Measurements from ENCODE around the gene MC4R.

Gene MC4R

DNA sequence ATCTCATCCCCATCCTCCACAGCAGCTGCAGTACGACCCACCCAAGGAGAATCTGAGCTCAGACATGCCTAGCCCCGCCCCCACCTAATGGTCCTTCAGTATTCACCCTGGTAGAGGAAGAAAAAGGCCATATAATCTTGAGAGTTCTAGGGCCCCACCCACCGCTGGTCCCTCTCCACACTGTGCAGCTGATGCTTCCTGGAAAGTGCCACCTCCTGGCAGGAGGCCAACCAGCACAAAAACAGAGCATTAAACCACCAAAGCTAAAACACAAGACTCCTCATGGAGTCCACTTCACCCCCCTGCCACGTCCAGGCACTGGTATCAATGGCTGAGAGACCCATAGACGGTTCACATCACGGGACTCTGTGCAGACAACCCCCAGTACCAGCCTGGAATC, 40.7 kb downstream of the MC4R start:
- no peak for DNase-seq (ENCODE audit: low spot score)
- no peak overlapping the region for H3K27ac ChIP-seq
- no peak overlapping the region for H3K4me3 ChIP-seq
- TF ChIP-seq, protein P1, sequence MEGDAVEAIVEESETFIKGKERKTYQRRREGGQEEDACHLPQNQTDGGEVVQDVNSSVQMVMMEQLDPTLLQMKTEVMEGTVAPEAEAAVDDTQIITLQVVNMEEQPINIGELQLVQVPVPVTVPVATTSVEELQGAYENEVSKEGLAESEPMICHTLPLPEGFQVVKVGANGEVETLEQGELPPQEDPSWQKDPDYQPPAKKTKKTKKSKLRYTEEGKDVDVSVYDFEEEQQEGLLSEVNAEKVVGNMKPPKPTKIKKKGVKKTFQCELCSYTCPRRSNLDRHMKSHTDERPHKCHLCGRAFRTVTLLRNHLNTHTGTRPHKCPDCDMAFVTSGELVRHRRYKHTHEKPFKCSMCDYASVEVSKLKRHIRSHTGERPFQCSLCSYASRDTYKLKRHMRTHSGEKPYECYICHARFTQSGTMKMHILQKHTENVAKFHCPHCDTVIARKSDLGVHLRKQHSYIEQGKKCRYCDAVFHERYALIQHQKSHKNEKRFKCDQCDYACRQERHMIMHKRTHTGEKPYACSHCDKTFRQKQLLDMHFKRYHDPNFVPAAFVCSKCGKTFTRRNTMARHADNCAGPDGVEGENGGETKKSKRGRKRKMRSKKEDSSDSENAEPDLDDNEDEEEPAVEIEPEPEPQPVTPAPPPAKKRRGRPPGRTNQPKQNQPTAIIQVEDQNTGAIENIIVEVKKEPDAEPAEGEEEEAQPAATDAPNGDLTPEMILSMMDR (IDR thresholded peaks at IDR 0.05) = no peak

DNA sequence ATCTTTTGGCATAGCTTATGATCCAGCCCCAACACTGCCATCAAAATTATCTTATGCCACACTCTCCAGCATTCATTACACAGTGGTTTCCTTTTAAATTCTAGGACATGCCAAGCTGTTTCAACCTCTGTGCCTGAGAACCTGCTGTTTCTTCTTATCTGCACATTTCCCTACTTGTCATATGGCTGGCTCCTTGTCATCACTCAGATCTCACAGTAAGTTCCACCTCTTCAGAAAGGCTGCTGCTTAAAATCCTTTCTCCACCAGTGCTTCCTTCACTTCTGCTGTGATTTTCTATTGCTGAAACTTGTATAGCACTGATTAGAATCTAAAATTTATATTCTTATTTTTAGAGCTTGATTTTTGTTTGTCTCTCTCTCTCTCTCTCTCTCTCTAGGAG, 43.4 kb downstream of the MC4R start:
- TF ChIP-seq, protein P1 (IDR thresholded peaks at IDR 0.05) = no peak
- no peak overlapping the region for H3K27ac ChIP-seq
- H3K4me3 ChIP-seq = no peak overlapping the region
- DNase-seq (ENCODE audit: low spot score) = no peak

DNA sequence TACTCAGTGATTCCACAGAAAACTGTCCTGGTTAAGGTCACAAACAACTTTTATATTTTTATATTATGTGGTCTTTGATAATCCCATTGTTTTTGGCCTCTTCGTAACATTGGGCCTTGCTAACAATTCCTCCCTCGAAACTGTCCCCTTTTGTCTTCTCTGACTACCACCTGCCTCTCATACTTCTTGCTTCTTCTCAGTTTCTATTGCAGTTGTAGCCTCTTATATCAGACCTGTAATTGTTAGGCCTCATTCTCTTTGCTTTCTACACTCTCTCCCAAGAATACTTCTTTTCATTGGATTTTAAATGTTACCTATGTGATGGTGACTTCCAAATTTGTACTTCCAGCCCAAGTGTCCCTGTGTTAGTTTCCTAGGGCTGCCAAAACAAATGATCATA, 44.7 kb downstream of the MC4R start:
- no peak for DNase-seq (ENCODE audit: low spot score)
- H3K27ac ChIP-seq = no peak overlapping the region
- no peak overlapping the region for H3K4me3 ChIP-seq
- TF ChIP-seq, protein P1 (IDR thresholded peaks at IDR 0.05) = no peak

DNA sequence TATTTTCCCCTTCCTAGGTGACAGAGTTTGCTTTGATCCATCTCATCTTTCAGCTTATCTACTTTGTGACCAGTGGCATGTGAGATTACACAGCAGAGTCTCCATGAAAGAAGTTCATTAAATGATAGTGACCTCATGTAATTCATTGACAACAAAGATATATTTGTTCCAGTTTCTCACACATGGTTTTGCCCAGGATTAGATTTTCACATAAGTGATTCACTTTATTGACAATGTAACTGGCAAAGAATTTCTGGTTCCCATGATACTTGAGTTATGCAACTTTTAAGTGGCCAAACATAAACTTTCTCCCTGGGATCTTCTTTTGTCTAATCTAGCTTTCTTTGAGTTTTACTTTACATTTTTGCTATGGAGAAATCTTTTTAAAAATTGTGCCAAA, 50.0 kb downstream of the MC4R start:
- H3K27ac ChIP-seq = no peak overlapping the region
- no peak for DNase-seq (ENCODE audit: low spot score)
- H3K4me3 ChIP-seq = no peak overlapping the region
- TF ChIP-seq, protein P1 (IDR thresholded peaks at IDR 0.05) = no peak
